ENCODE results near the gene IMPDH1. TPM values are rescaled to one million over a fixed set of nuclear protein-coding genes. Genes with fewer than 3 reads are reported as not detected.

Gene IMPDH1
- total RNA-seq, 1 donor from 2014 or later: 81.7 TPM

DNA sequence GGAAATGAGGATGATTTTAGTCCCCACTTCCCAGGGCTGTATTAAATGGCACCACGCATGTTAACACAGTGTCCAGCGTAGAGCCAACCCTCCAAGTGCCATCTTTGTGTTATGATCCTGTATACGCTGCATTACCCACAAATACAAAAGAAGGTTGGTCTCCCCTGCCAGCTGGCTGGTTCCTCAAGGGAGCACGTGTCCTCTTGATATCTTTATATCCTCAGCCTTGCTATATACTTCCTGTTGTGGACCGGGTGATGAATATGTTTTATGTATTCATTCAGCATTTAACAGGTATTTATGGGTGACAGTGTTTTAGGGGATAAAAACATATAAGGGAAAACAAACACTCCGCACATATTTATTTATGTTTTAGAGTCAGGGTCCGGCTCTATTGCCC is 25.1 kb downstream of the IMPDH1 start:
- no peak overlapping the region for H3K4me3 Mint-ChIP-seq (ENCODE audit: unreplicated experiment)
- TF ChIP-seq, protein P1, sequence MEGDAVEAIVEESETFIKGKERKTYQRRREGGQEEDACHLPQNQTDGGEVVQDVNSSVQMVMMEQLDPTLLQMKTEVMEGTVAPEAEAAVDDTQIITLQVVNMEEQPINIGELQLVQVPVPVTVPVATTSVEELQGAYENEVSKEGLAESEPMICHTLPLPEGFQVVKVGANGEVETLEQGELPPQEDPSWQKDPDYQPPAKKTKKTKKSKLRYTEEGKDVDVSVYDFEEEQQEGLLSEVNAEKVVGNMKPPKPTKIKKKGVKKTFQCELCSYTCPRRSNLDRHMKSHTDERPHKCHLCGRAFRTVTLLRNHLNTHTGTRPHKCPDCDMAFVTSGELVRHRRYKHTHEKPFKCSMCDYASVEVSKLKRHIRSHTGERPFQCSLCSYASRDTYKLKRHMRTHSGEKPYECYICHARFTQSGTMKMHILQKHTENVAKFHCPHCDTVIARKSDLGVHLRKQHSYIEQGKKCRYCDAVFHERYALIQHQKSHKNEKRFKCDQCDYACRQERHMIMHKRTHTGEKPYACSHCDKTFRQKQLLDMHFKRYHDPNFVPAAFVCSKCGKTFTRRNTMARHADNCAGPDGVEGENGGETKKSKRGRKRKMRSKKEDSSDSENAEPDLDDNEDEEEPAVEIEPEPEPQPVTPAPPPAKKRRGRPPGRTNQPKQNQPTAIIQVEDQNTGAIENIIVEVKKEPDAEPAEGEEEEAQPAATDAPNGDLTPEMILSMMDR (IDR thresholded peaks at IDR 0.05; ENCODE audit: partially characterized antibody, unreplicated experiment): no peak
- no peak for DNase-seq
- peaks cover 9% of the 10 kb centered on the region for H3K4me1 Mint-ChIP-seq (ENCODE audit: low read depth, unreplicated experiment)
- peaks cover 7% of the 10 kb centered on the region for H3K27me3 Mint-ChIP-seq (ENCODE audit: unreplicated experiment)
- no peak overlapping the region for H3K27ac Mint-ChIP-seq (ENCODE audit: unreplicated experiment)
- no peaks in the 10 kb centered on the region for H3K36me3 Mint-ChIP-seq (ENCODE audit: unreplicated experiment)
- peaks cover 4% of the 10 kb centered on the region for H3K9me3 Mint-ChIP-seq (ENCODE audit: unreplicated experiment)

DNA sequence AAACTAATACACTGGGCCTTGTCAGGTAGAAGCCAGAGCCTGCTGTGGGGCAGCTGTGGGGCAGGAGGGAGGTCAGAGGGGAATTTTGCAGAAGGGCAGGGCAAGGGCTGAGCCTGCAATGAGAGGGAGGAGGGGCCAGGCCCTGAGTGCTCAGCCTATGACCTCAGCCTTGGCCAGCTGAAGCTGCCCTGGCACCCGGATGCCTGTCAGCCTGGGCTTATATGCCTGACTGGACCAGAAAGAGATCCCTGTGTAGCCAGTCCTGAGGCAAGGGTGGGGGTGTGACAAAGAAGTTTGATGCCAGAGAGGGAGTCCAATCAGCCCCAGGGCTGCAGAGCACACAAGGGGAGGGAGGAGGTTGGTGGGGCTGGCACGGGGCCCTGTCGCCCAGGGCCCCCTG is 26.0 kb downstream of the IMPDH1 start:
- Mint-ChIP-seq H3K36me3 (ENCODE audit: unreplicated experiment) (no peaks in the 10 kb centered on the region), H3K27me3 (ENCODE audit: unreplicated experiment) (peaks cover 9% of the 10 kb centered on the region), H3K27ac (ENCODE audit: unreplicated experiment) (no peak overlapping the region), H3K4me1 (ENCODE audit: low read depth, unreplicated experiment) (peaks cover 11% of the 10 kb centered on the region), H3K4me3 (ENCODE audit: unreplicated experiment) (no peak overlapping the region), H3K9me3 (ENCODE audit: unreplicated experiment) (peaks cover 4% of the 10 kb centered on the region)
- no peak for DNase-seq
- TF ChIP-seq, protein P1 (IDR thresholded peaks at IDR 0.05; ENCODE audit: partially characterized antibody, unreplicated experiment): no peak

DNA sequence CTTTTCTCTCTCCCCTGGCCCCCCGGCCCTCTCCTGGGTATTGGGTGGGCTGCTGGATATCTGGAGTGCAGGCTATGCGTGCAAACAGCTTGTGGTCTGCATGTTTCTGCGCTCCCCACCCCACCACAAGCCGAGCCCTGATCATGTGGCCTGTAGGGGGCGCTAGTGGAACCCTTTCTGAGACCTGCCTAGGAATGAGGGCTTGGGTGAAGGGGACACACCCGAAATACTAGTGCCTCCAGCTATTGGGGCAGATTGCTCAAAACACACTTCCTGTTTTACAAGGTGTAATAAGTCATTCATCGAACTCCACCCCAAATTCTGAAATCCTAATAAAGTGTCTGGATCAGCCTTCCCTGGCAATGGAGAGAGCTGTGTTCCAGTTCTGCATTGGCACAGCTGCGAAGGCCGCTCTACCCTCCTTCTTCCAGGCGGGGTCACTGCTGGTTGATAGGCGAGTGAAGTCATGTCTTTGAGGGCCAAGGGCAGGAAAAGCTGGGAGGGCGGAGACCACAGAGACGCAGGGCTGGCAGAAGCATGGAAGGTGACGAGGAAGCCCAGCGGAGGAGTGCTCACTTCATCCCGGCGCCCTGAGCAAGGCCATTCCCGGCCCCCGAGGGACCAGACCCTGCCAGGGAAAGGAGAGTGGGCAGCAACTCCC is 28.5 kb downstream of the IMPDH1 start:
- H3K4me1 Mint-ChIP-seq (ENCODE audit: low read depth, unreplicated experiment): peaks cover 11% of the 10 kb centered on the region
- H3K4me3 Mint-ChIP-seq (ENCODE audit: unreplicated experiment): no peak overlapping the region
- peaks cover 4% of the 10 kb centered on the region for H3K9me3 Mint-ChIP-seq (ENCODE audit: unreplicated experiment)
- H3K27me3 Mint-ChIP-seq (ENCODE audit: unreplicated experiment): peaks cover 11% of the 10 kb centered on the region
- peak; percentile 61 for DNase-seq
- TF ChIP-seq, protein P1 (IDR thresholded peaks at IDR 0.05; ENCODE audit: partially characterized antibody, unreplicated experiment): peak; percentile 85
- no peak overlapping the region for H3K27ac Mint-ChIP-seq (ENCODE audit: unreplicated experiment)
- H3K36me3 Mint-ChIP-seq (ENCODE audit: unreplicated experiment): no peaks in the 10 kb centered on the region

- peaks cover 11% of the 10 kb centered on the region for H3K27me3 Mint-ChIP-seq (ENCODE audit: unreplicated experiment)
- peaks cover 11% of the 10 kb centered on the region for H3K4me1 Mint-ChIP-seq (ENCODE audit: low read depth, unreplicated experiment)
- no peak for DNase-seq
- no peak overlapping the region for H3K27ac Mint-ChIP-seq (ENCODE audit: unreplicated experiment)
- H3K9me3 Mint-ChIP-seq (ENCODE audit: unreplicated experiment): peaks cover 2% of the 10 kb centered on the region
- TF ChIP-seq, protein P1 (IDR thresholded peaks at IDR 0.05; ENCODE audit: partially characterized antibody, unreplicated experiment): no peak
- no peak overlapping the region for H3K4me3 Mint-ChIP-seq (ENCODE audit: unreplicated experiment)
- no peaks in the 10 kb centered on the region for H3K36me3 Mint-ChIP-seq (ENCODE audit: unreplicated experiment)
These were observed 29.2 kb downstream of the IMPDH1 start for GRCh38 chr7:128380483-128381106.

- Mint-ChIP-seq H3K4me3 (ENCODE audit: unreplicated experiment) (no peak overlapping the region), H3K27ac (ENCODE audit: unreplicated experiment) (peak overlapping the region; percentile 5)
These were observed 29.8 kb downstream of the IMPDH1 start for GRCh38 chr7:128379900-128380479.

More at GRCh38 chr7:128379900-128380479, 29.8 kb downstream of the IMPDH1 start:
- Mint-ChIP-seq H3K36me3 (ENCODE audit: unreplicated experiment) (no peaks in the 10 kb centered on the region), H3K4me1 (ENCODE audit: low read depth, unreplicated experiment) (peaks cover 11% of the 10 kb centered on the region), H3K9me3 (ENCODE audit: unreplicated experiment) (peaks cover 2% of the 10 kb centered on the region), H3K27me3 (ENCODE audit: unreplicated experiment) (peaks cover 11% of the 10 kb centered on the region)
- TF ChIP-seq, protein P1 (IDR thresholded peaks at IDR 0.05; ENCODE audit: partially characterized antibody, unreplicated experiment): no peak
- no peak for DNase-seq
